ENCODE results near the gene LTBP3. TPM values are rescaled to one million over a fixed set of nuclear protein-coding genes. Genes with fewer than 3 reads are reported as not detected.

The LTBP3 gene
- total and polyA plus RNA-seq, 2 of the 13 experiments (the other 11 are each of a cell fraction or from before 2014, with no cell fraction given), result 12.2 to 68.1 TPM

DNA sequence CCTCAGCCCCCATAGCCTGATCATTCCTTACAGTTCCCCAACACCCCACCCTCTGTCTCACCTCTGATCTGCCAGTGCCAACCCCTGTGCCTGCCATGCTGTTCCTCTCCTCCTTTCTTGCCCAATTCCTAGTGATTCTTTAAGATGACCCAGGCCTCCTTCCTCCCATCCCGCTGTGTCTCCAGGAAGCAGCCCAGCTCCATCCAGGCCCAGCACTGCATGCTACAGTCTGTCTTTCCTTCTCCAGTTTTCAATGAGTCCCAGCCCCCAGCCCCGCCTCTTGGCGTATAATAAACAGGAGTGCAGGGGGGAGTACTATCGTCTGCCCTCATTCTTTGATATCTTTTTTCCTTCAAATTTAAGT is 12.3 kb downstream of the LTBP3 start (continued):
- TF ChIP-seq, protein P1, sequence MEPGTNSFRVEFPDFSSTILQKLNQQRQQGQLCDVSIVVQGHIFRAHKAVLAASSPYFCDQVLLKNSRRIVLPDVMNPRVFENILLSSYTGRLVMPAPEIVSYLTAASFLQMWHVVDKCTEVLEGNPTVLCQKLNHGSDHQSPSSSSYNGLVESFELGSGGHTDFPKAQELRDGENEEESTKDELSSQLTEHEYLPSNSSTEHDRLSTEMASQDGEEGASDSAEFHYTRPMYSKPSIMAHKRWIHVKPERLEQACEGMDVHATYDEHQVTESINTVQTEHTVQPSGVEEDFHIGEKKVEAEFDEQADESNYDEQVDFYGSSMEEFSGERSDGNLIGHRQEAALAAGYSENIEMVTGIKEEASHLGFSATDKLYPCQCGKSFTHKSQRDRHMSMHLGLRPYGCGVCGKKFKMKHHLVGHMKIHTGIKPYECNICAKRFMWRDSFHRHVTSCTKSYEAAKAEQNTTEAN (CRISPR knock-in tag; conservative IDR thresholded peaks at IDR 0.05), result no peak
- TF ChIP-seq RBM22 (optimal IDR thresholded peaks at IDR 0.05; ENCODE audit: low read length), result no peak
- TF ChIP-seq POLR2A (IDR thresholded peaks at IDR 0.05; ENCODE audit: insufficient read depth in 1 of 2, low read depth in 2 of 2, low read length in 2 of 2), result no peak
- TF ChIP-seq HNRNPUL1 (IDR thresholded peaks at IDR 0.05; ENCODE audit: low read depth, low read length), result no peak
- TF ChIP-seq, protein P2, sequence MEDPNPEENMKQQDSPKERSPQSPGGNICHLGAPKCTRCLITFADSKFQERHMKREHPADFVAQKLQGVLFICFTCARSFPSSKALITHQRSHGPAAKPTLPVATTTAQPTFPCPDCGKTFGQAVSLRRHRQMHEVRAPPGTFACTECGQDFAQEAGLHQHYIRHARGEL (CRISPR knock-in tag; IDR thresholded peaks at IDR 0.05), result no peak
- TF ChIP-seq ZNF451 (CRISPR knock-in tag; IDR thresholded peaks at IDR 0.05), result no peak
- TF ChIP-seq ERF (CRISPR knock-in tag; IDR thresholded peaks at IDR 0.05), result no peak
- no peak for TF ChIP-seq ZKSCAN1 (IDR thresholded peaks at IDR 0.05; ENCODE audit: low read length)
- no peak for TF ChIP-seq RFXANK (CRISPR knock-in tag; IDR thresholded peaks at IDR 0.05)
- TF ChIP-seq, protein P3, sequence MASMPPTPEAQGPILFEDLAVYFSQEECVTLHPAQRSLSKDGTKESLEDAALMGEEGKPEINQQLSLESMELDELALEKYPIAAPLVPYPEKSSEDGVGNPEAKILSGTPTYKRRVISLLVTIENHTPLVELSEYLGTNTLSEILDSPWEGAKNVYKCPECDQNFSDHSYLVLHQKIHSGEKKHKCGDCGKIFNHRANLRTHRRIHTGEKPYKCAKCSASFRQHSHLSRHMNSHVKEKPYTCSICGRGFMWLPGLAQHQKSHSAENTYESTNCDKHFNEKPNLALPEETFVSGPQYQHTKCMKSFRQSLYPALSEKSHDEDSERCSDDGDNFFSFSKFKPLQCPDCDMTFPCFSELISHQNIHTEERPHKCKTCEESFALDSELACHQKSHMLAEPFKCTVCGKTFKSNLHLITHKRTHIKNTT (CRISPR knock-in tag; IDR thresholded peaks at IDR 0.05), result no peak

DNA sequence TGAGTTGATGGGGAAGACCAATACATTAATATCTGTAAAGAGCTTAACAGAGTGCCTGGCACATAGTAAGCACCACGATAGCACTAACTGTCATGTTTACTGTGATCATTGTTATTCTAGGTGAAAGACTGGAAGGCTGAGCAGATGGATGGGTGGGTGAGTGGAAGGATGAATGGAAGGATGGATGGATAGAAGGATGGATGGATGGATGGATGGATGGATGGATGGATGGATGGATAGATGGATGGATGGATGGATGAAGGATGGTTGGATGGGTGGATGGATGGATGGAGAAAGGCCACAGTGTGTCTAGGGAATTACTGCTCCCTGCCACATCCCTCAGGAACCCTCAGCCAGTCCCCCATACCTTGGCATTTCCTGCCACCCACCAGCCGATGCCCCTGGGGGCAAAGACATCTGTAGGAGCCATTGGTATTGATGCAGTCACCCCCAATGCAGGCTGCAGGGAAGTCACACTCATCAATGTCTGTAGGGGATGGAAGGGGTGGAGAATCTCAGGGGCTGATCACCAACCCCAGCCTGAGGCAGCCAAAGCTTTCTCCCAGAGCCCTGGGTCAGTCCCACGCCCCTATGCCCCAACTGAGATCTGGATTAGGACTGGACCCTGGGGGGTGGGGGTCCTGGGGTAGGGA is 15.3 kb downstream of the LTBP3 start:
- ChIA-PET POLR2A (interaction anchor here (1.4 kb wide), 1 partner anchor 13 kb away, joined by 3 read pairs; no protein-coding TSS in a partner anchor), CTCF (ENCODE audit: low intra/inter-chr PET ratio, low total read pairs) (no interaction called here)
- FAIRE-seq (no peak), ATAC-seq (no peak), DNase-seq (ENCODE audit: low spot score) (no peak)
- intact Hi-C loops (cut with micrococcal nuclease; ENCODE audit: unreplicated experiment), result no loop called here
- no peak overlapping the region for H3K4me3 ChIP-seq (replicated peaks in 1 of 3; ENCODE audit: insufficient read depth in 1 of 3, low read depth in 2 of 3, low read length in 3 of 3)
- 94% methylated on average over 2 of the region's 3 CpGs for WGBS (ENCODE audit: low lambda C conversion rate)
- no peaks in the 10 kb centered on the region for H3K27me3 ChIP-seq (ENCODE audit: control insufficient read depth in 1 of 2, insufficient read depth in 2 of 2, low read length in 2 of 2)
- H3K9me3 ChIP-seq (ENCODE audit: low read length), result no peaks in the 10 kb centered on the region
- in situ Hi-C loops (cut with HindIII; ENCODE audit: extremely low pct_ligation_motif_present, low pct_unique_long_range_greater_than_20kb), result loop anchor here (5.0 kb wide), 1 partner anchor 44 kb away; no protein-coding TSS in a partner anchor
- H3K4me2 ChIP-seq (ENCODE audit: low read depth, low read length), result no peak overlapping the region
- no peaks in the 10 kb centered on the region for H3K79me2 ChIP-seq (ENCODE audit: insufficient read depth, low read length)
- H3K36me3 ChIP-seq (replicated peaks in 1 of 2; ENCODE audit: control insufficient read depth in 1 of 2, insufficient read depth in 2 of 2, low read length in 2 of 2), result peaks cover 1 to 11% of the 10 kb centered on the region in 2 experiments; a peak in 2 of 5 replicates
- H3K27ac ChIP-seq (ENCODE audit: extremely low read length, insufficient read depth, low read length), result no peak overlapping the region
- peaks cover 14% of the 10 kb centered on the region for H3K4me1 ChIP-seq (ENCODE audit: insufficient read depth, low read length)
- no peak overlapping the region for H2AFZ ChIP-seq (ENCODE audit: low read length)
- no TSS peak for BruUV-seq (replicated peaks)
- H4K20me1 ChIP-seq (ENCODE audit: insufficient read depth, low read length), result no peaks in the 10 kb centered on the region
- H3K9ac ChIP-seq (ENCODE audit: insufficient read depth, low read depth, low read length), result no peak overlapping the region
- TF ChIP-seq, protein P4, sequence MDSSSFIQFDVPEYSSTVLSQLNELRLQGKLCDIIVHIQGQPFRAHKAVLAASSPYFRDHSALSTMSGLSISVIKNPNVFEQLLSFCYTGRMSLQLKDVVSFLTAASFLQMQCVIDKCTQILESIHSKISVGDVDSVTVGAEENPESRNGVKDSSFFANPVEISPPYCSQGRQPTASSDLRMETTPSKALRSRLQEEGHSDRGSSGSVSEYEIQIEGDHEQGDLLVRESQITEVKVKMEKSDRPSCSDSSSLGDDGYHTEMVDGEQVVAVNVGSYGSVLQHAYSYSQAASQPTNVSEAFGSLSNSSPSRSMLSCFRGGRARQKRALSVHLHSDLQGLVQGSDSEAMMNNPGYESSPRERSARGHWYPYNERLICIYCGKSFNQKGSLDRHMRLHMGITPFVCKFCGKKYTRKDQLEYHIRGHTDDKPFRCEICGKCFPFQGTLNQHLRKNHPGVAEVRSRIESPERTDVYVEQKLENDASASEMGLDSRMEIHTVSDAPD (CRISPR knock-in tag; IDR thresholded peaks at IDR 0.05), result no peak
- no peak for TF ChIP-seq FOXO1 (CRISPR knock-in tag; IDR thresholded peaks at IDR 0.05)
- no peak for TF ChIP-seq ZNF549 (CRISPR knock-in tag; IDR thresholded peaks at IDR 0.05)
- no peak for TF ChIP-seq ZSCAN12 (CRISPR knock-in tag; IDR thresholded peaks at IDR 0.05)
- no peak for TF ChIP-seq FOXK1 (CRISPR knock-in tag; IDR thresholded peaks at IDR 0.05; ENCODE audit: borderline replicate concordance, low read depth)
- TF ChIP-seq FOXJ3 (CRISPR knock-in tag; IDR thresholded peaks at IDR 0.05; ENCODE audit: borderline replicate concordance), result no peak
- no peak for TF ChIP-seq ZNF33A (CRISPR knock-in tag; IDR thresholded peaks at IDR 0.05; ENCODE audit: borderline replicate concordance)
- TF ChIP-seq, protein P5, sequence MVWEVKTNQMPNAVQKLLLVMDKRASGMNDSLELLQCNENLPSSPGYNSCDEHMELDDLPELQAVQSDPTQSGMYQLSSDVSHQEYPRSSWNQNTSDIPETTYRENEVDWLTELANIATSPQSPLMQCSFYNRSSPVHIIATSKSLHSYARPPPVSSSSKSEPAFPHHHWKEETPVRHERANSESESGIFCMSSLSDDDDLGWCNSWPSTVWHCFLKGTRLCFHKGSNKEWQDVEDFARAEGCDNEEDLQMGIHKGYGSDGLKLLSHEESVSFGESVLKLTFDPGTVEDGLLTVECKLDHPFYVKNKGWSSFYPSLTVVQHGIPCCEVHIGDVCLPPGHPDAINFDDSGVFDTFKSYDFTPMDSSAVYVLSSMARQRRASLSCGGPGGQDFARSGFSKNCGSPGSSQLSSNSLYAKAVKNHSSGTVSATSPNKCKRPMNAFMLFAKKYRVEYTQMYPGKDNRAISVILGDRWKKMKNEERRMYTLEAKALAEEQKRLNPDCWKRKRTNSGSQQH (CRISPR knock-in tag; IDR thresholded peaks at IDR 0.05; ENCODE audit: low read depth), result no peak
- no peak for TF ChIP-seq PHF5A (CRISPR knock-in tag; IDR thresholded peaks at IDR 0.05; ENCODE audit: low read depth, unreplicated experiment)
- no peak for TF ChIP-seq PCBP2 (optimal IDR thresholded peaks at IDR 0.05; ENCODE audit: low read depth, low read length, poor library complexity, severe bottlenecking)
